ENCODE measurements around the gene RPAIN. TPM values are rescaled to one million over a fixed set of nuclear protein-coding genes. Genes with fewer than 3 reads are reported as not detected.

The RPAIN gene
- total and polyA plus RNA-seq, 2 donors (not counting 3 experiments of a cell fraction or from before 2014, with no cell fraction given) = 39.3 to 55.9 TPM

GRCh38 chr17:5391678-5392077 lies 28.3 kb upstream of the RPAIN start:
- Histone ChIP-seq H4K20me1 (replicated peaks; ENCODE audit: control insufficient read depth, extremely low read depth, insufficient read depth, low read length) (no peaks in the 10 kb centered on the region), H3K9me3 (replicated peaks; ENCODE audit: control insufficient read depth, insufficient read depth, low read length) (no peaks in the 10 kb centered on the region), H3K9me1 (replicated peaks; ENCODE audit: control insufficient read depth, extremely low read depth, insufficient read depth, low read length) (no peaks in the 10 kb centered on the region), H3K4me2 (ENCODE audit: insufficient read depth, low read length) (no peak overlapping the region), H3K4me1 (ENCODE audit: control insufficient read depth, extremely low read depth, insufficient read depth, low read length) (no peaks in the 10 kb centered on the region), H3K9ac (replicated peaks; ENCODE audit: extremely low read depth, insufficient read depth, low read length) (no peak overlapping the region), H3K79me2 (ENCODE audit: control insufficient read depth, insufficient read depth, low read length) (no peaks in the 10 kb centered on the region), H3K4me3 (replicated peaks in 1 of 3; ENCODE audit: insufficient read depth in 1 of 3, low read depth in 1 of 3, low read length in 3 of 3) (no peak overlapping the region), H3K27ac (ENCODE audit: insufficient read depth, low read depth, low read length) (no peak overlapping the region), H2AFZ (ENCODE audit: low read depth, low read length) (no peak overlapping the region), H3K27me3 (ENCODE audit: control insufficient read depth in 2 of 2, insufficient read depth in 2 of 2, low read length in 2 of 2) (no peaks in the 10 kb centered on the region), H3K36me3 (ENCODE audit: control insufficient read depth in 2 of 2, extremely low read depth in 1 of 2, insufficient read depth in 2 of 2, low read length in 2 of 2) (peaks cover 24% of the 10 kb centered on the region in 2 experiments)
- FAIRE-seq (no peak), DNase-seq (ENCODE audit: low read depth, low spot score) (no peak)
- BruUV-seq (replicated peaks) = no TSS peak
- ChIA-PET CTCF (interaction anchor here (2.4 kb wide), 1 partner anchor 11 kb away, joined by 7 read pairs; no protein-coding TSS in a partner anchor), POLR2A (no interaction called here)
- intact Hi-C loops (cut with micrococcal nuclease) (no loop called here), dilution Hi-C loops (cut with MboI; ENCODE audit: extremely low pct_ligation_motif_present, low sequenced_read_pairs) (no loop called here)
- TF ChIP-seq EZH2 (IDR thresholded peaks at IDR 0.05; ENCODE audit: borderline replicate concordance, low read depth, low read length, severe bottlenecking) = no peak
- TF ChIP-seq JUN (IDR thresholded peaks at IDR 0.05; ENCODE audit: borderline replicate concordance, insufficient read depth, insufficient read length, low read depth) = no peak
- TF ChIP-seq FOS (IDR thresholded peaks at IDR 0.05; ENCODE audit: borderline replicate concordance, insufficient read depth, low read length) = no peak
- no peak for TF ChIP-seq CTCF (IDR thresholded peaks at IDR 0.05; ENCODE audit: extremely low read depth in 1 of 2, insufficient read depth in 1 of 2, low read depth in 1 of 2, low read length in 2 of 2)
- TF ChIP-seq GATA2 (IDR thresholded peaks at IDR 0.05; ENCODE audit: insufficient read depth, insufficient read length, low read depth, low read length) = no peak
- no peak for TF ChIP-seq MAX (IDR thresholded peaks at IDR 0.05; ENCODE audit: insufficient read depth, insufficient read length)
- no peak for TF ChIP-seq POLR2A (IDR thresholded peaks at IDR 0.05; ENCODE audit: low read depth, low read length)
- TF ChIP-seq MYC (IDR thresholded peaks at IDR 0.05; ENCODE audit: low read depth, low read length) = no peak
- no peak for TF ChIP-seq POLR2AphosphoS5 (IDR thresholded peaks at IDR 0.05; ENCODE audit: insufficient read depth, low read depth, low read length)
